Upper lobe of right lung (tissue), 1 donor: ENCODE data around the gene NCAPD2. TPM values are rescaled to one million over a fixed set of nuclear protein-coding genes. Genes with fewer than 3 reads are reported as not detected.

Experiments used
- ATAC-seq: fragments of 200-7000 bp; cut with Tn5 transposase; one replicate; pipeline ENCODE4 v1.9.1; 2020; ENCODE audit warnings: mild to moderate bottlenecking, moderate library complexity
- DNase-seq: peaks from one replicate; pipeline ENCODE4 v3.0.0-alpha.2; 2020
- H3K27ac ChIP-seq: fragments of 200-600 bp; one replicate; pipeline ENCODE4 v1.8.0; 2022
- H3K27me3 ChIP-seq: fragments of 200-600 bp; one replicate; pipeline ENCODE4 v1.8.0; 2022; ENCODE audit warnings: mild to moderate bottlenecking
- H3K36me3 ChIP-seq: fragments of 200-600 bp; one replicate; pipeline ENCODE4 v1.8.0; 2022
- H3K4me1 ChIP-seq: fragments of 200-600 bp; one replicate; pipeline ENCODE4 v1.8.0; 2022
- H3K4me3 ChIP-seq: fragments of 200-600 bp; one replicate; pipeline ENCODE4 v1.8.0; 2022; ENCODE audit warnings: mild to moderate bottlenecking
- H3K9me3 ChIP-seq: fragments of 200-600 bp; one replicate; pipeline ENCODE4 v1.8.0; 2022
- CTCF ChIP-seq: fragments of 200-600 bp; IDR thresholded peaks from one replicate; pipeline ENCODE4 v1.8.0; 2022; ENCODE audit warnings: antibody characterized with exemption
- intact Hi-C: fragments of 100-400 bp; cut with DNase I; formaldehyde crosslinking; loops from one replicate; pipeline ENCODE4 v1.11.0; 2022
- total RNA-seq: library from RNA; stranded (reverse); fragmentation: NEBNext Ultra II Directional; extraction: Animal tissue kit (Norgen Biotek cat#: 25700); gene quantifications from one replicate; pipeline ENCODE4 v1.2.1, GENCODE V29; 2021
- donor health status: DM: no; HTN: yes; CAD: no; lungs with severe emphysema.

The NCAPD2 gene
- total RNA-seq, 1 donor from 2014 or later: 26.7 TPM

GRCh38 chr12:6451348-6452244 lies 42.3 kb upstream of the NCAPD2 start, which contains the start of gene TAPBPL:
Gene TAPBPL (plus strand): TSS chr12:6452042. CDS start chr12:6452249, 207 bp downstream.
- Histone ChIP-seq H3K27ac (peak within 1 kb of the TSS; percentile 98), H3K4me1 (peaks cover 21% of the 10 kb centered on the region), H3K4me3 (peak within 1 kb of the TSS; percentile 76), H3K9me3 (no peaks in the 10 kb centered on the region), H3K27me3 (no peaks in the 10 kb centered on the region), H3K36me3 (peaks cover 25% of the 10 kb centered on the region)
- ATAC-seq (peak; percentile 93), DNase-seq (peak; percentile 91)
- TF ChIP-seq CTCF: no peak
- intact Hi-C loops: no loop called here

DNA sequence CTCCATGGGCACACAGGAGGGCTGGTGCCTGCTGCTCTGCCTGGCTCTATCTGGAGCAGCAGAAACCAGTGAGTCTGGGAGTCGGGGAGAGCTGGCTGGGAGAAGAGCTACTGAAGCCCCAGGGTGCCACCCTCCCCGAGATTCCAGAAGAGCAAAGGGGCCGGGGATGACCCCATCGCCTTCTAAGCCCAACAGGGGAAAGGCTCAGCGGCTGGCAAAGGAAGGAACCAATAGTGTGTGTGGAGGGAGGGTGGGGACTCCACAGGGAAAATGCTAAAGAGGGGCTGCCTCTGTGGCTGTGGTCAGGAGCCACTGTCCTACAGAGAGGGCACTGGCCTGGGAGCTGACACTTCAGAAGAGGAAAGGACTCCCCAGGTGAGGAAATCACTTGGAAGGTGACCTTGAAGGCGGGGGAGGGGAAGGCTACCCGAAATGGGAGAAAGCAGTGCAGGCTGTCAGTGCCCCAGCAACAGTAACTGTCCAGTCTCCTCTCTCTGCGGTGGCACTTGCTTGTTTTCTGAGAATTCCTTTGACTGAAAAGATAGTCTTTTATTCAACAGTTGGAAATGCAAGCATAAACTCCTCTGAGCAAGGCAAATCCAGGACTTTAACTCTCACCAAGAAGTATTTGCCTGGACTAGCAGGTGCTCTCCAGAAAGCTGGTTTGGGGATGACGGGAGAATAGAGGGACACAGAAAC lies 41.5 kb upstream of the NCAPD2 start:
- H3K9me3 ChIP-seq: no peaks in the 10 kb centered on the region
- DNase-seq: no peak
- peak; percentile 30 for ATAC-seq
- peaks cover 21% of the 10 kb centered on the region for H3K4me1 ChIP-seq
- no peak for TF ChIP-seq CTCF
- peak overlapping the region; percentile 98 for H3K27ac ChIP-seq
- intact Hi-C loops: no loop called here
- no peaks in the 10 kb centered on the region for H3K27me3 ChIP-seq
- H3K4me3 ChIP-seq: peak overlapping the region; percentile 76
- peaks cover 33% of the 10 kb centered on the region for H3K36me3 ChIP-seq

DNA sequence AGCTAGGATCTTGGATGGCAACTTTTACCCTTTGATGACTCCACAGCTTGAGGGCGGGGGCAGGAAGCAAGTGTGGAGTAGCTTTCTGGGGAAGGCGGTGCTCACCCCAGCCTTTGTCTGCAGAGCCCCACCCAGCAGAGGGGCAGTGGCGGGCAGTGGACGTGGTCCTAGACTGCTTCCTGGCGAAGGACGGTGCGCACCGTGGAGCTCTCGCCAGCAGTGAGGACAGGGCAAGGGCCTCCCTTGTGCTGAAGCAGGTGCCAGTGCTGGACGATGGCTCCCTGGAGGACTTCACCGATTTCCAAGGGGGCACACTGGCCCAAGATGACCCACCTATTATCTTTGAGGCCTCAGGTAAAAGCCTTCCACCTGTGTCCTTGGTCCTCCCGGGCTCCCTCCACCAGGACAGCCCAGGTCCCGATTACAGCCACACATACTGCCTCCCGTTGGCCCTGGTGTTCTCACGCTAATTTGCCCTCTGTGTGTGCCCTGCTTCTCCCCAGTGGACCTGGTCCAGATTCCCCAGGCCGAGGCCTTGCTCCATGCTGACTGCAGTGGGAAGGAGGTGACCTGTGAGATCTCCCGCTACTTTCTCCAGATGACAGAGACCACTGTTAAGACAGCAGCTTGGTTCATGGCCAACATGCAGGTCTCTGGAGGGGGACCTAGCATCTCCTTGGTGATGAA lies 40.8 kb upstream of the NCAPD2 start:
- DNase-seq: peak; percentile 70
- H3K27ac ChIP-seq: peak overlapping the region; percentile 98
- intact Hi-C loops: no loop called here

DNA sequence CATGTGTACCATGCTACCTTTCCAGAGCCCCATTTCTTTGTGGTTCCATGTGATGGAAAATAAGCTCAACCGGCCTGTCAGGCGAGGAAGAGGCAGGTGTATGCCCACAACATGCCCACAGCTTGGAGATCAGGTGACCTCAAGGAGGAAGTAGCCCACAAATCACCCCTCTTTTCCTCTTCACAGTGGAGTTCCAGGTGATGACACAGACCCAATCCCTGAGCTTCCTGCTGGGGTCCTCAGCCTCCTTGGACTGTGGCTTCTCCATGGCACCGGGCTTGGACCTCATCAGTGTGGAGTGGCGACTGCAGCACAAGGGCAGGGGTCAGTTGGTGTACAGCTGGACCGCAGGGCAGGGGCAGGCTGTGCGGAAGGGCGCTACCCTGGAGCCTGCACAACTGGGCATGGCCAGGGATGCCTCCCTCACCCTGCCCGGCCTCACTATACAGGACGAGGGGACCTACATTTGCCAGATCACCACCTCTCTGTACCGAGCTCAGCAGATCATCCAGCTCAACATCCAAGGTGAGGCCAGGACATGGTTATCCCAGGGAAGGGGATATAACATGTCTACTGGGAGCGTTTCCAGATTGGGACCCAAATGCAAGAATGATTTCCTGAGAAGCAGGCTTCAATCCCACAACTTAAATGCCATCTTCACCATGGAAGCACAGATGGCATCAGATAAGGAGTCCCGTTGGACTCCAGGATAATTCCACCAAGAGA lies 36.5 kb upstream of the NCAPD2 start:
- Histone ChIP-seq H3K27me3 (no peaks in the 10 kb centered on the region), H3K4me3 (no peak overlapping the region), H3K27ac (no peak overlapping the region), H3K36me3 (peaks cover 82% of the 10 kb centered on the region), H3K9me3 (no peaks in the 10 kb centered on the region), H3K4me1 (peaks cover 27% of the 10 kb centered on the region)
- TF ChIP-seq CTCF: no peak
- ATAC-seq: no peak
- no peak for DNase-seq
- intact Hi-C loops: no loop called here

More for the DNA sequence above, 40.8 kb upstream of the NCAPD2 start:
- Histone ChIP-seq H3K9me3 (no peaks in the 10 kb centered on the region), H3K36me3 (peaks cover 40% of the 10 kb centered on the region), H3K4me1 (peaks cover 21% of the 10 kb centered on the region), H3K27me3 (no peaks in the 10 kb centered on the region), H3K4me3 (peak overlapping the region; percentile 76)
- ATAC-seq: peak; percentile 37
- TF ChIP-seq CTCF: no peak
